Mucosa of rectum (tissue), 2 donors: Measurements from ENCODE around the gene PSTPIP1.
A peak's percentile ranks its signal among the peaks of the same experiment; 100 is the strongest.

Experiments used
- H3K27ac ChIP-seq, 2 donors: one replicate each; pipeline ENCODE4 v1.7.0; 2013; ENCODE audit warnings: inconsistent platforms in 2 of 2, low read depth in 2 of 2, low read length in 2 of 2
- H3K27me3 ChIP-seq, 2 donors: one replicate each; pipeline ENCODE4 v1.7.0; 2013; ENCODE audit warnings: low read length in 2 of 2; ENCODE audit not compliant: control insufficient read depth in 2 of 2, insufficient read depth in 2 of 2
- H3K36me3 ChIP-seq, 2 donors: one replicate each; pipeline ENCODE4 v1.7.0; 2013; ENCODE audit warnings: low read length in 2 of 2; ENCODE audit not compliant: control insufficient read depth in 2 of 2, insufficient read depth in 2 of 2
- H3K4me1 ChIP-seq, 2 donors: one replicate each; pipeline ENCODE4 v1.7.0; 2013; ENCODE audit warnings: low read length in 2 of 2, mild to moderate bottlenecking in 1 of 2; ENCODE audit not compliant: control insufficient read depth in 2 of 2, insufficient read depth in 2 of 2
- H3K4me3 ChIP-seq, 2 donors: one replicate each; pipeline ENCODE4 v1.7.0; 2013; ENCODE audit warnings: low read length in 2 of 2
- H3K9ac ChIP-seq, 2 donors: one replicate each; pipeline ENCODE4 v1.7.0; 2013; ENCODE audit warnings: low read length in 2 of 2, low read depth in 1 of 2, mild to moderate bottlenecking in 1 of 2
- H3K9me3 ChIP-seq, 2 donors: one replicate each; pipeline ENCODE4 v1.7.0; 2013; ENCODE audit warnings: low read length in 2 of 2; ENCODE audit not compliant: control insufficient read depth in 2 of 2
- donor health status: healthy.
- donor health status: Normal muscosa, but diverticular disease.

Gene PSTPIP1

GRCh38 chr15:77059786-77060361 is 64.9 kb downstream of the PSTPIP1 start:
- H3K4me3 ChIP-seq, result no peak overlapping the region
- H3K9me3 ChIP-seq, result no peaks in the 10 kb centered on the region
- H3K27me3 ChIP-seq, result no peaks in the 10 kb centered on the region
- H3K27ac ChIP-seq, result no peak overlapping the region
- no peak overlapping the region for H3K9ac ChIP-seq
- peaks cover 8 to 32% of the 10 kb centered on the region in 2 donors for H3K4me1 ChIP-seq
- H3K36me3 ChIP-seq, result peaks cover 3% of the 10 kb centered on the region in 2 donors

DNA sequence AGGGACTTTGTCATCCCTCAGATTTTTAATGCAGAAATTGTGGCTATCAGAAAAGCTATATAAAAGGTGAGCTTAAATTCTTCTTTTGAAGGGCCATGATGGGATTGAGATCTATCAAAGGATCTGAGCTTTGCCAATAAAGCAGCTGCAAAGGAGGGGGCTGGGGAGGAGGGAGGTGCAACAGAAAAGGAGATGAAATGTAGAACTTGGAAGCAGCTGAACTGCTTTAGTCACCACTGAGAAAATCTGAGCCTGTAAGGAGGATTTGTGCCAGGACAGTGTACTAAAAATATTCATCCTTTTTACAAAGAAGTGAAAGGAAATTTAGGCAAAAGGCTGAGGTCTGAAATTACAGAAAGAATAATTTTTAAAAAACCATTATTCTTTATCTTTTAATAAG is 65.6 kb downstream of the PSTPIP1 start:
- H3K4me1 ChIP-seq, result peaks cover 10 to 38% of the 10 kb centered on the region in 2 donors
- H3K9me3 ChIP-seq, result no peaks in the 10 kb centered on the region
- no peaks in the 10 kb centered on the region for H3K27me3 ChIP-seq
- no peak overlapping the region for H3K27ac ChIP-seq
- no peak overlapping the region for H3K4me3 ChIP-seq
- H3K36me3 ChIP-seq, result no peaks in the 10 kb centered on the region
- H3K9ac ChIP-seq, result no peak overlapping the region

DNA sequence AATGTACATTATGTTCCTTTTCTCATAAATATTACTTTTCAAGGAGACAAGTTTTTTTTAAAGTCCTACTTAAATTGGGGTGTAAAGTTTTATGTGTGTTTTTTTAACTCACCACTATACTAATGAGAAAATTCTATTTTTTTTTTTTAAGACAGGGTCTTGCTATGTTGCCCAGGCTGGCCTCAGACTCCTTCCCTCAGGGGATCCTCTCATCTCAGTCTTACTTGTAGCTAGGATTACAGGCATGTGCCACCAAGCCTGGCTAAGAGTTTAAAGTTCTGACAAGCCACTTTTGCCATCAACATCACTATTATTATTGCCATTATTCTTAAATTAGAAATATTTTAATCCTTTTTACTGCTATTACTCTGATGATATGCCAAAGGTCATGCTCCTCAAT is 68.3 kb downstream of the PSTPIP1 start:
- Histone ChIP-seq H3K27me3 (no peaks in the 10 kb centered on the region), H3K36me3 (no peaks in the 10 kb centered on the region), H3K4me1 (peaks cover 24 to 59% of the 10 kb centered on the region in 2 donors), H3K4me3 (no peak overlapping the region), H3K27ac (no peak overlapping the region), H3K9ac (no peak overlapping the region), H3K9me3 (no peaks in the 10 kb centered on the region)

DNA sequence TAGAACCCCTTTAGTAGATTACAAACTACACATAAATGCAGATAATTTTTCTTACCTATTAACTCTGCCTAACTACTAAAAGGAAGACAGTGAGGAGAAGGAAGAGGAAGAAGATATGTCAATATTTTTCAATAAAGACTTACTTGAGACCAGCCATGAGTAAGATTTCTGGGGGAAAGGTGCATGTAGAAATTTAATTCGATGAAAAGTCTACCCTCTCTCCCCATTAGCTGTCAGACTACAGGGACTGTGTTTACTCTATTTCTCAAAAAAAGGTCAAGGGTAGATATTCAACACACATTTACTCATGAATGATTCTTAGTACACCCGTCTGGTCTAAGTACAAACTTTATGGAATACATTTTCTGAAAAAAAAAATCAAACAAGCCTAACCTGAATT is 69.1 kb downstream of the PSTPIP1 start:
- Histone ChIP-seq H3K36me3 (no peaks in the 10 kb centered on the region), H3K9me3 (no peaks in the 10 kb centered on the region), H3K27me3 (no peaks in the 10 kb centered on the region), H3K4me3 (no peak overlapping the region), H3K9ac (peak overlapping the region in 1 of 2 donors; percentile 52), H3K27ac (peak overlapping the region; percentile 72 to 77), H3K4me1 (peaks cover 29 to 66% of the 10 kb centered on the region in 2 donors)

- H3K36me3 ChIP-seq, result no peaks in the 10 kb centered on the region
- H3K9me3 ChIP-seq, result no peaks in the 10 kb centered on the region
- H3K4me1 ChIP-seq, result peaks cover 31 to 65% of the 10 kb centered on the region in 2 donors
- peak overlapping the region in 1 of 2 donors; percentile 52 for H3K9ac ChIP-seq
- H3K27me3 ChIP-seq, result no peaks in the 10 kb centered on the region
- no peak overlapping the region for H3K4me3 ChIP-seq
- peak overlapping the region; percentile 72 to 77 for H3K27ac ChIP-seq
These were observed 69.8 kb downstream of the PSTPIP1 start for GRCh38 chr15:77064539-77065308.

DNA sequence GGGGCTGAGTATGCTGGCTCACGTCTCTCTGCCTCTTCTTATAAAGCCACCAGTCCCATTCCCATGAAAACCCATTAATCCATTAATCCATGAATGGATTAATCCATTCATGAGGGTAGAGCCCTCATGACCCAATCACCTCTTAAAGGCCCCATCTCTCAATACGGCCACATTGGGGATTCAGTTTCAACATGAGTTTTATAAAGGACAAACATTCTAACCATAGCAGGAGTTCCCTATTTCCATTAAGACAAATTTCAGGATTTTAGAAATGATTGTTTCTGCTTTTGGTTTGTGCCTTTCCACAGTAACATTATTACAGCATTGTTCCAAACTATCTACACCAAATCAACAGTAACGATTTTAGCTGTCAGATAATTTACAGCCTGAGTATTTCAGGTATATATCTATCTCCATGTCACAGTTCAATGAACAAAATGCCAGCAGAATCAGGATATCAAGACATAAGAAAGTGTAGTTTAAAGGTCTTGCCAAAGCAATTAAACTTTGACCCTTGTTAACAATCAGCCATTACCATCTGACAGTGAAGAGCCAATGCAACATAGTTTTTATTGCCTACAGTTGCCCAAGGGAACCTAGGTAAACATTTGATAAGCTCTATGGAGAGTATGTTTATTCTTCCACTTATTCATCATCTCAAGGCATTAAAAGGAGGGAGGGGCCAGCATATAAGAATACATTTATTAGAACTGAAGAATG is 72.2 kb downstream of the PSTPIP1 start:
- Histone ChIP-seq H3K27ac (peak overlapping the region; percentile 89 to 96), H3K4me1 (peaks cover 31 to 57% of the 10 kb centered on the region in 2 donors)

GRCh38 chr15:77067691-77068367 is 72.9 kb downstream of the PSTPIP1 start:
- Histone ChIP-seq H3K4me3 (peak overlapping the region; percentile 42 to 62), H3K9me3 (no peaks in the 10 kb centered on the region), H3K4me1 (peaks cover 31 to 57% of the 10 kb centered on the region in 2 donors), H3K27me3 (no peaks in the 10 kb centered on the region), H3K36me3 (no peaks in the 10 kb centered on the region), H3K27ac (peak overlapping the region; percentile 89 to 96), H3K9ac (peak overlapping the region; percentile 44 to 47)

More for the DNA sequence above, 72.2 kb downstream of the PSTPIP1 start:
- Histone ChIP-seq H3K27me3 (no peaks in the 10 kb centered on the region), H3K9me3 (no peaks in the 10 kb centered on the region), H3K36me3 (no peaks in the 10 kb centered on the region), H3K4me3 (peak overlapping the region; percentile 53 to 62), H3K9ac (peak overlapping the region in 1 of 2 donors; percentile 39)

GRCh38 chr15:77068633-77069032 is 73.7 kb downstream of the PSTPIP1 start:
- Histone ChIP-seq H3K4me1 (peaks cover 29 to 56% of the 10 kb centered on the region in 2 donors), H3K36me3 (no peaks in the 10 kb centered on the region), H3K27ac (peak overlapping the region; percentile 94 to 96), H3K9ac (peak overlapping the region in 1 of 2 donors; percentile 23), H3K27me3 (no peaks in the 10 kb centered on the region), H3K9me3 (no peaks in the 10 kb centered on the region), H3K4me3 (peak overlapping the region; percentile 6 to 87)

GRCh38 chr15:77069521-77070121 is 74.7 kb downstream of the PSTPIP1 start:
- H3K9ac ChIP-seq, result peak overlapping the region; percentile 87 to 95
- peak overlapping the region; percentile 94 to 96 for H3K27ac ChIP-seq
- H3K9me3 ChIP-seq, result no peaks in the 10 kb centered on the region
- peaks cover 26 to 46% of the 10 kb centered on the region in 2 donors for H3K4me1 ChIP-seq
- H3K36me3 ChIP-seq, result no peaks in the 10 kb centered on the region
- H3K27me3 ChIP-seq, result no peaks in the 10 kb centered on the region
- H3K4me3 ChIP-seq, result peak overlapping the region; percentile 77 to 87
